Measurements from ENCODE around the gene CNTD1.
"Not testable (repeated sequence)": the region's sequence is repeated elsewhere in the genome, so short reads cannot be mapped to it uniquely, and the experiment has no call there.

CNTD1 gene

DNA sequence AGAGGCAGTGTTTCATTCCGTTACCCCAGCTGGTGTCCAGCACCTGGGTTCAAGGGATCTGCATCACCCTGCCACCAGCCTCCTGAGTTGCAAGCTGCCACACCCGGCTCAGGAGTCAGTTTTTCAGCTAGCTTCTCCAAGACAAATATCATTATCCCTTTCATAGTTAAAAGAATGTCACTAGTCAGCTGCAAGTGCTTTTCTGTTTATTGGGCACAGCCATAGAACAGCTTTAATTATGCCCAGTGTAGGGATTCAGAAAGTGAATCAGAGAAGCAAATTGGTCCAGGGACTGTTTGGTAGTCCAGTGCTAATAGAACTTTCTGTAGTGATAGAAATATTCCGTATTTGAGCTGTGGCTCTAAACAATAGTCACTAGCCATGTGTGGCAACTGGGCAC, 49.4 kb downstream of the CNTD1 start:
- no peak for DNase-seq

DNA sequence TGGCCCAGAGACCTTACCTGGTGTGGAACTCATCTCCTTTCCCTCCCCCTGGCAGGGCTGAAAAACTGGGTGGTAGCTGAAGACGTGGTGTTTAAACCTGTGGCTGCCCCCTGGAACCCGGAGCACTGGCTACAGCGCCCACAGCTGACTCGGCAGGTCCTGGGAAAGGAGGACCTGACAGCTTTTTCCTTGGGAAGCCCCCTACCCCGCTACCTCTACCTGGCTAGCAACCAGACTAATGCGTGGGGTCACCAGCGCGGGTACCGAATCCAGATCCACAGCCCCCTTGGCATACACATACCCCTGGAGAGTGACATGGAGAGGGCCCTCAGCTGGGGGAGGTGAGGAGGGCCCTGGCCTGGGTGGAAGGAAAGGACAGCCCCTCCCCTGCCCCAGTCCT, 50.4 kb downstream of the CNTD1 start:
- no peak for DNase-seq

DNA sequence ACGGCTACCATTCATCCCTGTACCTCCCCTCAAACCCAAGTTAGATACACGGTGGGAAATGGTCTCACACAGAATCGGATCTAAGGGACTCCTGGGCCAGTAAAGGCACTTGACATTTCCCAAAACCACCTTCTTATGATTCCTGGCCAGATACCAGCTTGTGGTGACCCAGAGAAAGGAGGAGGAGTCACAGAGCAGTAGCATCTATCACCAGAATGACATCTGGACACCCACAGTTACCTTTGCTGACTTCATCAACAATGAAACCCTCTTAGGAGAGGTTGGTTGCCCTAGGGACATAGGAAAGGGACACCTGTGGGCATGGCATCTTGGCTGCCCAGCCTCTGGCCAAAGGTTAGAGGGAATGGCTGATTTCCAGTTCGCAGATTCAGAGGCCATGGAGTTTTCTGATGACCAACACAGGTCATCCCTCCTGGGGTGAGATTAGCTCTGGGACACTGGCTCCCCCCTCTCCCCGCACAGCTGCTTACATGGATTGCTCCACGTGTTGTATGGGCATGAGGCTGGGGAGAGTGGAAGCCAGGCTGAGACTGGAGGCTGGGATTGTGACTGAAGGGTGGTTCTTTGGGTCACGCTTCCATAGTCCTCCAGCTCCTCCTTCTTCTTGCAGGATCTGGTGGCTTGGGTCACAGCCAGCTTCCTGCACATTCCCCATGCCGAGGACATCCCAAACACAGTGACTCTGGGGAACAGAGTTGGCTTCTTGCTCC, 51.0 kb downstream of the CNTD1 start:
- no peak for DNase-seq

DNA sequence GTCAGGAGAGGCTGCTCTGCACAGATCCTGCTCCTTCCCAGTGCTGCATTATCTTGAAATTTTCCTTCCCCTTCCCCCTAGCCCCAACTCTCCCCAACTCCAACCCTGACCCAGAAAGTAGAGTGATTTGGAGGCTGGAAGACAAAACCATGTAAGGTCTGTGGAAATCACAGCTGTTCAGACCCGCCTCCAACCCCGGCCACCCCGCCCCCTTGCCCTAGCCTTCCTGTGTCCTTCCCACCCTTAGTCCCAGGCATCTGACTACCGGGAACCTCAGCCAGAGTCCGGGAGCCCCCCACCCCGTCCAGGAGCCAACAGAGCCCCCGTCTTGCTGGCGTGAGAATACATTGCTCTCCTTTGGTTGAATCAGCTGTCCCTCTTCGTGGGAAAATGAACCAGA, 52.3 kb downstream of the CNTD1 start, which contains the start of gene AOC3:
TSS of gene AOC3 (plus strand) at position 246 of the 400 bp plus-strand sequence. CDS start at position 391, 145 bp downstream.
- DNase-seq = no peak

DNA sequence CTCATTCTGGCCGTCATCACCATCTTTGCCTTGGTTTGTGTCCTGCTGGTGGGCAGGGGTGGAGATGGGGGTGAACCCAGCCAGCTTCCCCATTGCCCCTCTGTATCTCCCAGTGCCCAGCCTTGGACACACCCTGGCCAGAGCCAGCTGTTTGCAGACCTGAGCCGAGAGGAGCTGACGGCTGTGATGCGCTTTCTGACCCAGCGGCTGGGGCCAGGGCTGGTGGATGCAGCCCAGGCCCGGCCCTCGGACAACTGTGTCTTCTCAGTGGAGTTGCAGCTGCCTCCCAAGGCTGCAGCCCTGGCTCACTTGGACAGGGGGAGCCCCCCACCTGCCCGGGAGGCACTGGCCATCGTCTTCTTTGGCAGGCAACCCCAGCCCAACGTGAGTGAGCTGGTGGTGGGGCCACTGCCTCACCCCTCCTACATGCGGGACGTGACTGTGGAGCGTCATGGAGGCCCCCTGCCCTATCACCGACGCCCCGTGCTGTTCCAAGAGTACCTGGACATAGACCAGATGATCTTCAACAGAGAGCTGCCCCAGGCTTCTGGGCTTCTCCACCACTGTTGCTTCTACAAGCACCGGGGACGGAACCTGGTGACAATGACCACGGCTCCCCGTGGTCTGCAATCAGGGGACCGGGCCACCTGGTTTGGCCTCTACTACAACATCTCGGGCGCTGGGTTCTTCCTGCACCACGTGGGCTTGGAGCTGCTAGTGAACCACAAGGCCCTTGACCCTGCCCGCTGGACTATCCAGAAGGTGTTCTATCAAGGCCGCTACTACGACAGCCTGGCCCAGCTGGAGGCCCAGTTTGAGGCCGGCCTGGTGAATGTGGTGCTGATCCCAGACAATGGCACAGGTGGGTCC, 52.9 kb downstream of the CNTD1 start:
- DNase-seq = not testable (repeated sequence)

DNA sequence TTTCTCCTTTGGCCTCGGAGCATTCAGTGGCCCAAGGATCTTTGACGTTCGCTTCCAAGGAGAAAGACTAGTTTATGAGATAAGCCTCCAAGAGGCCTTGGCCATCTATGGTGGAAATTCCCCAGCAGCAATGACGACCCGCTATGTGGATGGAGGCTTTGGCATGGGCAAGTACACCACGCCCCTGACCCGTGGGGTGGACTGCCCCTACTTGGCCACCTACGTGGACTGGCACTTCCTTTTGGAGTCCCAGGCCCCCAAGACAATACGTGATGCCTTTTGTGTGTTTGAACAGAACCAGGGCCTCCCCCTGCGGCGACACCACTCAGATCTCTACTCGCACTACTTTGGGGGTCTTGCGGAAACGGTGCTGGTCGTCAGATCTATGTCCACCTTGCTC, 53.7 kb downstream of the CNTD1 start:
- DNase-seq = no peak

DNA sequence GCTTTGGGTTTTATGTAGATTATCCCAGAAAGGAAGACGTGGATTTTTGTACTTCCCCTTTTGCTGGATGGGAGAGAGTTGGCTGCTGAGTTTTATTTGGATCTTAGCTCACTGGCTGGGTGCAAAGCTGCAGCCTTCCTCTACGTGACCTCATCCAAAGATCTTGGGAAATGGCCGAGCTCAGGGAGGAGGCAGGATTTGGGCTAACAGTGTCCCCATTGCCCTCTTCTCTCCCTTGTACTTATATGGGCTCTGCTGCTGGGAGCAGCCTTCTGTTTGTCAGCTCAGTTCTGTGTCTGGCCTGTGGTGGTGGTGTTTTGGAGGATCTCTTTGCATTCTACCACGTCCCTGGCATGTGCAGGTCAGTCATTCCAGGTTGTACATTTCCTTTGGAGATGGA, 54.3 kb downstream of the CNTD1 start:
- DNase-seq = no peak

DNA sequence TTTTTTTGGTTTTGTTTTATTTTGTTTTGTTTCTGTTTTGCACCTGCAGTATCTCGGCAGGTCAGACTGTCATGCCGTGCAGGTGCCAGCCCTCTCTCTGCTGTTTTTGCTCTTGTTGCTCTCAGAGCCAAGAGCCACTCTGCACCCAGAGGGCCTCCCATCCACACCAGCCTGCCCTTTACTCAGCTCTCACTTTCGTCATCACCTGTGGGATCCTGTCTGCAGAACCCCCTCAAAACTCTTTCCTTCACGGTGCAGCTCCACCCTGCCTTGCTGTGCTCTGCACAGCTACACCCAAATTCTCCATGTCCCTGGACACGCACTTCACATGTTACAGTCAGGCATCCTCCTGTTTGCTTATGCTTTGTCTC, 54.9 kb downstream of the CNTD1 start:
- DNase-seq = no peak

DNA sequence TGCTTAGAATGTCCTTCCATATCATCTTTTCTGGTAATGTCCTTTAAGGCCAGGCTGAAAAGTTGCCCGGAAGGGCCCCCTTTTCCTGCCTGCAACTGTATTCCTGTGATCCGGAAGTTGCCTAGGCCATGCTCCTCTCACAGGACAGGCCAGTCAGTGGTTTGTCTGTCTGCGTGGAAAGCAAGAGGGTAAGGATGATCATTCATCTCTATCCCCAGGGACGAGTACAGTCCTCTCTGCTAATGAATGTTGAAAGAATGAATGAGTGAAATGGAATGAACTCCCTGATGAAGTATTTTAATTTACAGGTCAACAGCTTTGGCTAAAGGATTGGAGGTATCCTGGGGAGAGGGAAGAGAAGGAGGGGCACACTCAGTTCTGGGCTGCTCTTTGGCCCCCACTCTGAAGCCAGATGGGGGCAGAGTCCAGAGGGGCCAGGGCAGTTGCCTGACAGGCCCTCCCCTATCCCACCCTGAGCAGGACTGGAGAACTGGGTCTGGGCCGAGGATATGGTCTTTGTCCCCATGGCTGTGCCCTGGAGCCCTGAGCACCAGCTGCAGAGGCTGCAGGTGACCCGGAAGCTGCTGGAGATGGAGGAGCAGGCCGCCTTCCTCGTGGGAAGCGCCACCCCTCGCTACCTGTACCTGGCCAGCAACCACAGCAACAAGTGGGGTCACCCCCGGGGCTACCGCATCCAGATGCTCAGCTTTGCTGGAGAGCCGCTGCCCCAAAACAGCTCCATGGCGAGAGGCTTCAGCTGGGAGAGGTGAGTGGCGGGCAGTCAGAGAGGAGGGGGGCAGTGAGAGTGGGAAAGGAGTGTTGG, 55.5 kb downstream of the CNTD1 start:
- DNase-seq = no peak

DNA sequence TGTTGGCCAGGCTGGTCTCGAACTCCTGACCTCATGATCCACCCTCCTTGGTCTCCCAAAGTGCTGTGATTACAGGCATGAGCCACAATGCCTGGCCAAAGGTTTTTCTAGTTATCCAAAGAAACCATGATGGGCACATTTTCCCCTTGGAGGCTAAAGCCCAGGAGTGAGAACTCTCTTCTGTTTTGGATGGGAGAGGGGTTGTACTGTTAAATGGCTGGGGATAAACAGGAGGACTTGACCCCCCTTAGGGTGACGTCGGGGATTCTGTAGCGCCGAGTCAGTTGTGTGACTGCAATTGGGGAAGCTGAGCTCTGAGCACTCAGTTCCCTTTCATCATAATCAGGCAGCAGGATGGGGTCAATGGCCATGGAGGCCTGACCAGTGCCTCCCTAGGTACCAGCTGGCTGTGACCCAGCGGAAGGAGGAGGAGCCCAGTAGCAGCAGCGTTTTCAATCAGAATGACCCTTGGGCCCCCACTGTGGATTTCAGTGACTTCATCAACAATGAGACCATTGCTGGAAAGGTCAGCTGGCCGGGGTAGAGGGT, 56.5 kb downstream of the CNTD1 start:
- no peak for DNase-seq

DNA sequence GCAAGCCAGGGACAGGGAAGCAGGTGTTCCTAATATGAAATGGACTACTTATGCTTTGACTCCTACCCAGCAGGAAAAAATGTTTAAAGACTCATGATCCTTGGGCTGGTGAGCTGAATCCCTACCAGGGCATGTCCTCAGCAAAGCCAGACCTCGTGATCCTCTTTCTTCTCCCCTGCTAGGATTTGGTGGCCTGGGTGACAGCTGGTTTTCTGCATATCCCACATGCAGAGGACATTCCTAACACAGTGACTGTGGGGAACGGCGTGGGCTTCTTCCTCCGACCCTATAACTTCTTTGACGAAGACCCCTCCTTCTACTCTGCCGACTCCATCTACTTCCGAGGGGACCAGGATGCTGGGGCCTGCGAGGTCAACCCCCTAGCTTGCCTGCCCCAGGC, 57.4 kb downstream of the CNTD1 start:
- not testable (repeated sequence) for DNase-seq

DNA sequence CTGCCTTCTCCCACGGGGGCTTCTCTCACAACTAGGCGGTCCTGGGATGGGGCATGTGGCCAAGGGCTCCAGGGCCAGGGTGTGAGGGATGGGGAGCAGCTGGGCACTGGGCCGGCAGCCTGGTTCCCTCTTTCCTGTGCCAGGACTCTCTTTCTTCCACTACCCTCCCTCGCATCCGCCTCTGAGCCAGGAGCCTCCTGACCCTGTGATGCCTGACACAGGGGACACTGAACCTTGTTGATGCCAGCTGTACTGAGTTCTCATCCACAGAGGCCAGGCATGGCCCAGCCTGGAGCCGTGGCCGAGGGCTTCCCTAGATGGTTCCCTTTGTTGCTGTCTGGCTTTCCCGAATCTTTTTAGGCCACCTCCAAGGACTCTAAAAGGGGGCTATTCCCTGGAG, 57.9 kb downstream of the CNTD1 start:
- DNase-seq = not testable (repeated sequence)

DNA sequence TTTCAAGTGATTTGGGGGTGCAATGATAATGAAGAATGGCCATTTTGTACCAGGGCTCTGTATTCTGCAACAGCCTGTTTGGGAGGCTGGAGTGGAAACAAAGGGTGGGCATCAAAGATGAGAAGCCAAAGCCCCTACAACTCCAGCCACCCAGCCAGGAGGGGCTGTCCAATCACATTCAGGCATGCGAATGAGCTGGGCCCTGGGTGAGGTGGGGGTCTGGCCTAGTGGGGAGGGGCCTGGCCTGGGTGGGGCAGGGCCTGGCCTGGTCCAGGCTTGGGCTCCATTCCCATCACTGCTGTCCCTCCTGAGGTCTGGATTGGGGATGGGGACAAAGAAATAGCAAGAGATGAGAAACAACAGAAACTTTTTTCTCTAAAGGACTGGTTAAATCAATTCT, 58.7 kb downstream of the CNTD1 start:
- no peak for DNase-seq
